Lower leg skin (tissue), 3 donors: ENCODE measurements around the gene PON3.

ENCODE experiments used
- CTCF ChIP-seq, 3 donors: fragments of 450-650 bp; IDR thresholded peaks; one replicate each; pipeline ENCODE4 v1.5.1; 2016; ENCODE audit warnings: antibody characterized with exemption in 3 of 3, mild to moderate bottlenecking in 3 of 3, moderate library complexity in 2 of 3
- POLR2A ChIP-seq, 2 donors: fragments of 450-650 bp; IDR thresholded peaks; one replicate each; pipeline ENCODE4 v1.6.1; 2016 to 2017; ENCODE audit warnings: antibody characterized with exemption in 2 of 2, mild to moderate bottlenecking in 1 of 2, moderate library complexity in 1 of 2

- no peak for TF ChIP-seq CTCF (IDR thresholded peaks at IDR 0.05)
- TF ChIP-seq POLR2A (IDR thresholded peaks at IDR 0.05) = no peak
Observed at GRCh38 chr7:95338832-95339231, 57.3 kb downstream of the PON3 start.
